ENCODE data around the gene SOCS2. TPM values are rescaled to one million over a fixed set of nuclear protein-coding genes. Genes with fewer than 3 reads are reported as not detected.
"Not testable (repeated sequence)": the region's sequence is repeated elsewhere in the genome, so short reads cannot be mapped to it uniquely, and the experiment has no call there.

SOCS2 gene
- total RNA-seq, 1 donor from 2014 or later: 8.4 TPM

GRCh38 chr12:93552427-93552826, 20.0 kb upstream of the SOCS2 start:
- DNase-seq (ENCODE audit: low spot score, unreplicated experiment): no peak
- no peak overlapping the region for H3K4me3 Mint-ChIP-seq (ENCODE audit: low read depth)
- H3K27ac Mint-ChIP-seq: no peak overlapping the region
- H3K9me3 Mint-ChIP-seq (ENCODE audit: low read depth): peaks cover 2% of the 10 kb centered on the region
- no peaks in the 10 kb centered on the region for H3K27me3 Mint-ChIP-seq
- TF ChIP-seq CTCF (IDR thresholded peaks at IDR 0.05; ENCODE audit: unreplicated experiment): no peak
- peaks cover 1% of the 10 kb centered on the region for H3K4me1 Mint-ChIP-seq (ENCODE audit: low read depth)
- H3K36me3 Mint-ChIP-seq (ENCODE audit: insufficient read depth): peaks cover 2% of the 10 kb centered on the region

DNA sequence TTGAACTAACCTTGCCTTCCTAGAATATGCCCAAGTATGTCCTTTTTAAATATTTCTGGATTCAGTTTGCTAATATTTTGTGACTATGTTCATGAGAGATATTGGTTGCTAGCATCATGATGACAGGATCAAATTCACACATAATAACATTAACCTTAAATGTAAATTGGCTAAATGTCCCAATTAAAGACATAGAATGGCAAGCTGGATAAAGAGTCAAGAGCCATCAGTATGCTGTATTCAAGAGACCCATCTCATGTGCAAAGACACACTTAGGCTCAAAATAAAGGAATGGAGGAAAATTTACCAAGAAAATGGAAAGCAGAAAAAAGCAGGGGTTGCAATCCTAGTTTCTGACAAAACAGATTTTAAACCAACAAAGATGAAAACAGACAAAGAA, 14.6 kb upstream of the SOCS2 start:
- H3K36me3 Mint-ChIP-seq (ENCODE audit: insufficient read depth): peaks cover 29% of the 10 kb centered on the region
- peaks cover 34% of the 10 kb centered on the region for H3K9me3 Mint-ChIP-seq (ENCODE audit: low read depth)
- H3K4me3 Mint-ChIP-seq (ENCODE audit: low read depth): not testable (repeated sequence)

GRCh38 chr12:93558685-93559084, 13.8 kb upstream of the SOCS2 start:
- not testable (repeated sequence) for H3K27ac Mint-ChIP-seq; H3K4me3 Mint-ChIP-seq (ENCODE audit: low read depth); DNase-seq (ENCODE audit: low spot score, unreplicated experiment); H3K4me1 Mint-ChIP-seq (ENCODE audit: low read depth); H3K27me3 Mint-ChIP-seq
- Mint-ChIP-seq H3K9me3 (ENCODE audit: low read depth) (peaks cover 34% of the 10 kb centered on the region), H3K36me3 (ENCODE audit: insufficient read depth) (peaks cover 29% of the 10 kb centered on the region)

More for the DNA sequence above, 14.6 kb upstream of the SOCS2 start:
- H3K27ac Mint-ChIP-seq; H3K4me1 Mint-ChIP-seq (ENCODE audit: low read depth); DNase-seq (ENCODE audit: low spot score, unreplicated experiment); H3K27me3 Mint-ChIP-seq: not testable (repeated sequence)

- no peak for DNase-seq (ENCODE audit: low spot score, unreplicated experiment)
- Mint-ChIP-seq H3K9me3 (ENCODE audit: low read depth) (peaks cover 19% of the 10 kb centered on the region), H3K36me3 (ENCODE audit: insufficient read depth) (peaks cover 24% of the 10 kb centered on the region), H3K27ac (peak overlapping the region; percentile 3), H3K27me3 (no peaks in the 10 kb centered on the region), H3K4me3 (ENCODE audit: low read depth) (no peak overlapping the region), H3K4me1 (ENCODE audit: low read depth) (peaks cover 7% of the 10 kb centered on the region)
- peak; percentile 34 for TF ChIP-seq CTCF (IDR thresholded peaks at IDR 0.05; ENCODE audit: unreplicated experiment)
Observed at GRCh38 chr12:93563807-93564538, 8.5 kb upstream of the SOCS2 start.

DNA sequence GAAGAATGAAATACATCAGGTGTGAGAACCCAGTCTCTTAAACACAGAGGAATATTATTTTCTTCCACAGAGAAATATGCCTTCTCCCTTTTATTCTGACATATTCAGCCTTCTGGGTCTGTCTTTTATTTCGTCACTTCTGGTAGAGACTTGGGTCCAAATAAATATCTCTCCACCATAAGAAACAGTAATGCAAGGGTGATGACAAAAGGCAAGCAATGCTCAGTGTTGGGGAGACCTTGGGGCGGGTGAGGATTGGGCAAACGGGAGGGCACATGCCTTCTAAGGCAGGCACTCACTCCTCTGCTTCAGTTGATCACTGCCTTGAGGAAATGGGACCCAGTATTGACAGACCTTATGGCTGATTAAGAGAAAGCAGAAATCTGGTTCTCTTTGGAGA, 6.7 kb upstream of the SOCS2 start:
- Mint-ChIP-seq H3K9me3 (ENCODE audit: low read depth) (peaks cover 7% of the 10 kb centered on the region), H3K4me3 (ENCODE audit: low read depth) (no peak overlapping the region), H3K27ac (no peak overlapping the region), H3K4me1 (ENCODE audit: low read depth) (peaks cover 7% of the 10 kb centered on the region), H3K36me3 (ENCODE audit: insufficient read depth) (peaks cover 11% of the 10 kb centered on the region), H3K27me3 (no peaks in the 10 kb centered on the region)
- no peak for DNase-seq (ENCODE audit: low spot score, unreplicated experiment)
- TF ChIP-seq CTCF (IDR thresholded peaks at IDR 0.05; ENCODE audit: unreplicated experiment): no peak

DNA sequence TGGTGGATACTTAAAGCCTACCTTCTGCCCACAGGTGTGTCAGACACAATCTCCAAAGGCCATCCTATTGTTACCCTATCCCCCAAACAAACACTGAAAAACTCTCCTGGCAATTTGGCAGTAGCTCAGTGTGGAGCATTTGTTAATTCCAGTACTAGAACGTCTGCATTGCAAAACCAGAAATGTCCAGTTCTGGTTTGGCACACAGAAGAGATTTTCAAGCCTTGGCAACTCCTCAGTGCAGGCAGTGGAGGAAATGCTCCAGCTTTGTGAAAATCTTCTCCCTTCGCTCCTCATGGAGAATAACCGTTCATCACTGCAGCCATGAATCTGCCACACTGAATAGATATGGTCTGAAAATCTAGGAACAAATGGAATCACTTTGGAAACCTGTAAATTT, 5.3 kb upstream of the SOCS2 start:
- Mint-ChIP-seq H3K36me3 (ENCODE audit: insufficient read depth) (peaks cover 6% of the 10 kb centered on the region), H3K9me3 (ENCODE audit: low read depth) (no peaks in the 10 kb centered on the region), H3K27ac (no peak overlapping the region), H3K27me3 (peaks cover 1% of the 10 kb centered on the region), H3K4me1 (ENCODE audit: low read depth) (peaks cover 7% of the 10 kb centered on the region), H3K4me3 (ENCODE audit: low read depth) (no peak overlapping the region)
- DNase-seq (ENCODE audit: low spot score, unreplicated experiment): no peak
- no peak for TF ChIP-seq CTCF (IDR thresholded peaks at IDR 0.05; ENCODE audit: unreplicated experiment)

All from progenitor cell of endocrine pancreas (in vitro differentiated cells).